MM.1S (cell line): ENCODE measurements around the gene TWF2.

Source experiments
- DNase-seq: peaks from one replicate; pipeline ENCODE4 v3.0.0-alpha.2; 2015
- H2AFZ ChIP-seq: fragments of 300-600 bp; sonication (generic); 2 replicates; pipeline ENCODE4 v1.6.0; 2016; ENCODE audit warnings: antibody characterized with exemption, low read length
- H3F3A ChIP-seq: fragments of 300-600 bp; sonication (generic); 2 replicates; pipeline ENCODE4 v1.6.1; 2016; ENCODE audit warnings: mild to moderate bottlenecking, antibody characterized with exemption, low read length, moderate library complexity, mixed read lengths; ENCODE audit not compliant: insufficient read depth
- H3K27ac ChIP-seq: fragments of 300-600 bp; sonication (generic); 2 replicates; pipeline ENCODE4 v1.5.1; 2016; ENCODE audit warnings: mild to moderate bottlenecking, low read length
- H3K27me3 ChIP-seq: fragments of 300-600 bp; sonication (generic); replicated peaks from 2 replicates; pipeline ENCODE4 v1.6.0; 2016; ENCODE audit warnings: low read length; ENCODE audit not compliant: insufficient read depth
- H3K36me3 ChIP-seq: fragments of 300-600 bp; sonication (generic); replicated peaks from 2 replicates; pipeline ENCODE4 v1.6.1; 2016; ENCODE audit warnings: mild to moderate bottlenecking, low read length, mixed read lengths; ENCODE audit not compliant: insufficient read depth
- H3K4me1 ChIP-seq: fragments of 300-600 bp; sonication (generic); 2 replicates; pipeline ENCODE4 v1.6.1; 2016; ENCODE audit warnings: low read length, mixed read lengths
- H3K4me2 ChIP-seq: fragments of 300-600 bp; sonication (generic); 2 replicates; pipeline ENCODE4 v1.6.0; 2016; ENCODE audit warnings: low read depth, low read length
- H3K4me3 ChIP-seq: fragments of 300-600 bp; sonication (generic); 2 replicates; pipeline ENCODE4 v1.5.1; 2016; ENCODE audit warnings: low read length, mixed read lengths
- H3K79me2 ChIP-seq: fragments of 300-600 bp; sonication (generic); 2 replicates; pipeline ENCODE4 v1.6.1; 2016; ENCODE audit warnings: mixed run types, low read length, mixed read lengths
- H3K9ac ChIP-seq: fragments of 300-600 bp; sonication (generic); 2 replicates; pipeline ENCODE4 v1.6.1; 2016; ENCODE audit warnings: low read length, mixed read lengths
- H3K9me2 ChIP-seq: fragments of 300-600 bp; sonication (generic); replicated peaks from 2 replicates; pipeline ENCODE4 v1.6.1; 2016; ENCODE audit warnings: mild to moderate bottlenecking, low read length, mixed read lengths; ENCODE audit not compliant: insufficient read depth
- H3K9me3 ChIP-seq: fragments of 300-600 bp; sonication (generic); replicated peaks from 2 replicates; pipeline ENCODE4 v1.6.1; 2016; ENCODE audit warnings: mild to moderate bottlenecking, low read length, mixed read lengths; ENCODE audit not compliant: insufficient read depth
- H4K20me1 ChIP-seq: fragments of 300-600 bp; sonication (generic); 2 replicates; pipeline ENCODE4 v1.6.1; 2016; ENCODE audit warnings: mild to moderate bottlenecking, low read length, moderate library complexity, mixed read lengths; ENCODE audit not compliant: insufficient read depth
- EZH2 ChIP-seq: fragments of 300-600 bp; sonication (generic); optimal IDR thresholded peaks from 2 replicates; pipeline ENCODE3; 2017; ENCODE audit warnings: low read depth, mild to moderate bottlenecking, antibody characterized with exemption, low read length, mixed read lengths
- EZH2phosphoT487 ChIP-seq: fragments of 300-600 bp; sonication (generic); IDR thresholded peaks from 2 replicates; pipeline ENCODE4 v1.6.1; 2018; ENCODE audit warnings: antibody characterized with exemption, low read length
- TF ChIP-seq, protein P1 (sequence below): fragments of 300-600 bp; sonication (generic); IDR thresholded peaks from 2 replicates; pipeline ENCODE4 v1.5.1; 2016; ENCODE audit warnings: antibody characterized with exemption, low read length, mixed read lengths

TWF2 gene

DNA sequence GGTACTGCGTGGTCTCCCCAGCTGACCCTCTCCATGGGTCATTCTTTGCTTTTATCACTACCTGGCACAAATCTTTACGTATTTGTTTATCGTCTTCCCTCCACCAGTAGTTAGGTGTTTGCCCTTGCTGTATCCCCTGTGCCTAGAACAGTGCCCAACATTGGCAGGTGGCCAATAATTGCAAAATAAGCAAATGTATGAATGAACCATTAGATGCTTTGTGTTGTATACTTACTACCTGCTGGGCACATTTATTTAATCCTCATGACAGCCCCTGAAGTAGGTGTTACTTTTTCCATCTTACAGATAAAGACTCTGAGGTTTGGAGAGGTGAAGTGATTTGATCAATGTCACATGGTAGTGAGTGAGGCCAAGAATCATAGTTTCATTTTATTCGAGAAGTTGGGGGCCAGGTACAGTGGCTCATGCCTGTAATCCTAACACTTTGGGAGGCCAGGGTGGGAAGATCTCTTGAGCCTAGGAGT lies 2.0 kb upstream of the TWF2 start:
- H3K4me1 ChIP-seq = peaks cover 38% of the 10 kb centered on the region
- H4K20me1 ChIP-seq = no peaks in the 10 kb centered on the region
- peak overlapping the region; percentile 58; the same call in 1 of the 2 replicates for H3K27ac ChIP-seq
- H3K36me3 ChIP-seq = no peaks in the 10 kb centered on the region
- TF ChIP-seq, protein P1, sequence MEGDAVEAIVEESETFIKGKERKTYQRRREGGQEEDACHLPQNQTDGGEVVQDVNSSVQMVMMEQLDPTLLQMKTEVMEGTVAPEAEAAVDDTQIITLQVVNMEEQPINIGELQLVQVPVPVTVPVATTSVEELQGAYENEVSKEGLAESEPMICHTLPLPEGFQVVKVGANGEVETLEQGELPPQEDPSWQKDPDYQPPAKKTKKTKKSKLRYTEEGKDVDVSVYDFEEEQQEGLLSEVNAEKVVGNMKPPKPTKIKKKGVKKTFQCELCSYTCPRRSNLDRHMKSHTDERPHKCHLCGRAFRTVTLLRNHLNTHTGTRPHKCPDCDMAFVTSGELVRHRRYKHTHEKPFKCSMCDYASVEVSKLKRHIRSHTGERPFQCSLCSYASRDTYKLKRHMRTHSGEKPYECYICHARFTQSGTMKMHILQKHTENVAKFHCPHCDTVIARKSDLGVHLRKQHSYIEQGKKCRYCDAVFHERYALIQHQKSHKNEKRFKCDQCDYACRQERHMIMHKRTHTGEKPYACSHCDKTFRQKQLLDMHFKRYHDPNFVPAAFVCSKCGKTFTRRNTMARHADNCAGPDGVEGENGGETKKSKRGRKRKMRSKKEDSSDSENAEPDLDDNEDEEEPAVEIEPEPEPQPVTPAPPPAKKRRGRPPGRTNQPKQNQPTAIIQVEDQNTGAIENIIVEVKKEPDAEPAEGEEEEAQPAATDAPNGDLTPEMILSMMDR = no peak
- no peak for TF ChIP-seq EZH2phosphoT487
- TF ChIP-seq EZH2 = no peak
- H3K79me2 ChIP-seq = peaks cover 36% of the 10 kb centered on the region
- no peak overlapping the region for H3K4me3 ChIP-seq
- no peaks in the 10 kb centered on the region for H3K9me2 ChIP-seq
- no peak overlapping the region for H3K9ac ChIP-seq
- peak overlapping the region; percentile 80; the same call in 1 of the 2 replicates for H3K4me2 ChIP-seq
- H3F3A ChIP-seq = peaks cover 13% of the 10 kb centered on the region
- no peak overlapping the region for H2AFZ ChIP-seq
- DNase-seq = no peak
- H3K9me3 ChIP-seq = no peaks in the 10 kb centered on the region
- no peaks in the 10 kb centered on the region for H3K27me3 ChIP-seq

DNA sequence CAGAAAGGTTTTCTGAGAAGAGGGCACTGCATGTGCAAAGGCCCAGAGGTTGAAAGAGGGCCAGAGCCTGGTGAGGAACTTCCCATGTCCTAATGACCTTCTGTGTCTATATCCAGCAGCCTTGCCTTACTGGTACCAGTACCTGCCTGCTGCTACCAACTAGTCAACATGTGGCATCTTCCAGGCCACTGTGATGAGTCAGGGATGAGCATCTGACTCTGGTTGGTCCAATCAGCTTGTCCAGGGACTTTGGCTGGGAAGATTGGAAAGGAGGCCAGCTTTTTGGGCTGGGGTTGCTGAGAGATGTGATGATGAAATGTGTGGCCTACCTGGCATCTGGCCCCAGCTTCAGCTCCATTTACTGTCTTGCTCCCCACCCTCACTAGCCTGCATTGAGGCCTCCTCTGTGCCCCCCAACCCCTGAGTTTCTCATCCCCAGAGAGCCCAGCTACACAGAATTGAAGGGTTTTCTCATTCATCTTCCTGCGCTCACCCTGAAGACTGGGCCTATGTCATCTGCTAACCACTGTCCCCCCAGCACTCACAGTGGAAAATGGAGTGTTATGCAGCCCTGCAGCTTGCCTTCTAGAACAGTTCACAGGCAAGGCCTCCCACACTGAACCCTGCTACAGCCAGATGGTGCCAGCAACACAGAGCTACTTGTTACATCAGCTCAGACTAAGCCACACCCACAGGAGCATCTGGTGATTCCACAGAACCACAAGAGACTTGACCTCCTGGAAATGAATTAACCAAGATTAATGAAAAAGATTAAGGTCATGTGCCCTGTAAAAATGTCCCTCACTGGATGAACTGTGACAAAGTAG lies 1.3 kb upstream of the TWF2 start:
- peak overlapping the region; percentile 58; the same call in 1 of the 2 replicates for H3K27ac ChIP-seq
- H3K9me2 ChIP-seq = no peaks in the 10 kb centered on the region
- H3K79me2 ChIP-seq = peaks cover 36% of the 10 kb centered on the region
- no peaks in the 10 kb centered on the region for H3K9me3 ChIP-seq
- H3K4me1 ChIP-seq = peaks cover 37% of the 10 kb centered on the region
- H3K4me3 ChIP-seq = peak overlapping the region; percentile 100
- no peaks in the 10 kb centered on the region for H4K20me1 ChIP-seq
- TF ChIP-seq, protein P1 = peak; percentile 21
- TF ChIP-seq EZH2 (no peak), EZH2phosphoT487 (no peak)
- H3K4me2 ChIP-seq = peak overlapping the region; percentile 80
- no peaks in the 10 kb centered on the region for H3K27me3 ChIP-seq
- peak overlapping the region; percentile 99; the same call in 1 of the 2 replicates for H3K9ac ChIP-seq
- DNase-seq = peak; percentile 76
- no peaks in the 10 kb centered on the region for H3K36me3 ChIP-seq
- H2AFZ ChIP-seq = no peak overlapping the region
- peaks cover 12% of the 10 kb centered on the region for H3F3A ChIP-seq

DNA sequence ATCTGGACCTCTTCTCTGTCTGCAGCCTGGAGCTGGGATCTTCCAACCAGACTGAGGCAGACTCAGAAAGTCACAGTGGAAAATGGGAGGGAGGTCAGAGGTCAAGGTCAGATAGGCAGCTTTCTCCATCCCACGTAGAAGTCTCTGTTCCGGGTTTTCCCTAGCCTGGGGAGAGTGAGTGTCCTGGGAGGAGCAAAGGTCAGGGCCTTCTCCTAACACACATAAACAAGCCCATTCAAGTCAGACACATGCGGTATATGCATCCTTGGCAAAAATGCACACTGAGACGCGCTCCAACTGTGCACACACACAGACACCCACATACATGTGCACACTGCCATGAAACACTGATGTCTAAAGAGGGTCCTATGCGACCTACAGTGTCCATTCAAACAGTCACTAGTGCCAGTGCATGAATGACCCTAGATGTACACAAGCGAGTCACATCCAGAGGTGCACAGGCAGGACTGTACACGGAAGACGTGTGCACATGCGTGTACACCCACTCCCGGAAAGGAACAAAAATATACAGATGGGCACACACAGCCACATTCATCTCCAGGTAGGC lies 681 bp downstream of the TWF2 start:
- DNase-seq = no peak
- Histone ChIP-seq H4K20me1 (no peaks in the 10 kb centered on the region), H3K9me2 (no peaks in the 10 kb centered on the region), H3K27ac (no peak overlapping the region), H3K4me2 (peak overlapping the region; percentile 99), H3K9ac (peak overlapping the region; percentile 99), H2AFZ (peak overlapping the region; percentile 84), H3K27me3 (no peaks in the 10 kb centered on the region), H3K79me2 (peaks cover 36% of the 10 kb centered on the region), H3K9me3 (no peaks in the 10 kb centered on the region), H3K4me3 (peak overlapping the region; percentile 100), H3K36me3 (no peaks in the 10 kb centered on the region), H3F3A (peaks cover 12% of the 10 kb centered on the region), H3K4me1 (peaks cover 33% of the 10 kb centered on the region)
- TF ChIP-seq, protein P1 = no peak
- no peak for TF ChIP-seq EZH2phosphoT487
- no peak for TF ChIP-seq EZH2
